ENCODE results near the gene TUB. TPM values are rescaled to one million over a fixed set of nuclear protein-coding genes. Genes with fewer than 3 reads are reported as not detected.

The TUB gene, protein sequence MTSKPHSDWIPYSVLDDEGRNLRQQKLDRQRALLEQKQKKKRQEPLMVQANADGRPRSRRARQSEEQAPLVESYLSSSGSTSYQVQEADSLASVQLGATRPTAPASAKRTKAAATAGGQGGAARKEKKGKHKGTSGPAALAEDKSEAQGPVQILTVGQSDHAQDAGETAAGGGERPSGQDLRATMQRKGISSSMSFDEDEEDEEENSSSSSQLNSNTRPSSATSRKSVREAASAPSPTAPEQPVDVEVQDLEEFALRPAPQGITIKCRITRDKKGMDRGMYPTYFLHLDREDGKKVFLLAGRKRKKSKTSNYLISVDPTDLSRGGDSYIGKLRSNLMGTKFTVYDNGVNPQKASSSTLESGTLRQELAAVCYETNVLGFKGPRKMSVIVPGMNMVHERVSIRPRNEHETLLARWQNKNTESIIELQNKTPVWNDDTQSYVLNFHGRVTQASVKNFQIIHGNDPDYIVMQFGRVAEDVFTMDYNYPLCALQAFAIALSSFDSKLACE
- total RNA-seq (ENCODE audit: insufficient read depth, low replicate concordance): 28.6 TPM

DNA sequence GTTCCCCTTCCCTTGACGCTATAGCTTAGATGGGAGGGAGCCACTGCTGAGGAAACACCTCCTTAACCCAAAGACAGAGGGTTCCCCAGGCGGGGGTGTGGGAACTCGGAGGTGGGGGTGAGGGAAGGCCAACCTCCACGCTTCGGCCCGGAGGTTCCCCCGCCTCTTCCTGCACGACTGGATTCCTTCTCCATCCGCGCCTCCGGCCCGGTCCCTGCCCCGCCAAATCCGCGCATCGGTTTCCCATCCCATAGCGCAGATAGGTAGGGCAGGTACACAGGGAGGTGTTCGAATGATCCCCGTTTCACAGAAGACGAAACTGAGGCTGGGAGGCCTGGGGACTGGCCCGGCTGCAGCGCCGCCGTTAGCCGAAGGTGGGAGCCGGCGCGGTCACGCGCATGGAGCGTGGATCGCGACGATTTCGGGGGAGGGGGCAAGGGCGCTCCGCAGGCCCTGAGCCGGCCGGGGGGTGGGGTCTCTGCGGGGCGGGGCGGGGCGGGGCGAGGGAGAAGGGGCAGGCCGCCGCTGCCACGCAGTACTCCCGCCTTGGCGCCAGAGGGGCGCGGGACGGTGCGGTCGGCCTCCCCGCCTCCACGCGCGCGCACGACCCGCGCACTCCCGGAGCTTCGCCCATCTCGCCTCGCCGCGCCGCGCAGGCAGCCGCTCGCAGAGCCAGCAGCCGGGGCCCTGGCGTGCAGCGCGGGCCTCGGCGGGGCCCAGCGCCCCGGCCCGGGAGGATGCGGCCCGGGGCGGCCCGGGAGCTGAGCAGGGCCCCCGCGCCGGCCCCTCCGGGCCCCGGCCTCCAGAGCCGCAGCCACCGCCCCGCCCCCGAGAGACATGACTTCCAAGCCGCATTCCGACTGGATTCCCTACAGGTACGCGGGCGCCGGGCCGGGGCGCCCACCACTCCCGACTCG is at the start of gene TUB:
Gene TUB (plus strand): TSS at position 538 of the 917 bp plus-strand sequence. CDS start 300 bp downstream, at position 838.
- peak; percentile 70 for DNase-seq (ENCODE audit: low spot score)

DNA sequence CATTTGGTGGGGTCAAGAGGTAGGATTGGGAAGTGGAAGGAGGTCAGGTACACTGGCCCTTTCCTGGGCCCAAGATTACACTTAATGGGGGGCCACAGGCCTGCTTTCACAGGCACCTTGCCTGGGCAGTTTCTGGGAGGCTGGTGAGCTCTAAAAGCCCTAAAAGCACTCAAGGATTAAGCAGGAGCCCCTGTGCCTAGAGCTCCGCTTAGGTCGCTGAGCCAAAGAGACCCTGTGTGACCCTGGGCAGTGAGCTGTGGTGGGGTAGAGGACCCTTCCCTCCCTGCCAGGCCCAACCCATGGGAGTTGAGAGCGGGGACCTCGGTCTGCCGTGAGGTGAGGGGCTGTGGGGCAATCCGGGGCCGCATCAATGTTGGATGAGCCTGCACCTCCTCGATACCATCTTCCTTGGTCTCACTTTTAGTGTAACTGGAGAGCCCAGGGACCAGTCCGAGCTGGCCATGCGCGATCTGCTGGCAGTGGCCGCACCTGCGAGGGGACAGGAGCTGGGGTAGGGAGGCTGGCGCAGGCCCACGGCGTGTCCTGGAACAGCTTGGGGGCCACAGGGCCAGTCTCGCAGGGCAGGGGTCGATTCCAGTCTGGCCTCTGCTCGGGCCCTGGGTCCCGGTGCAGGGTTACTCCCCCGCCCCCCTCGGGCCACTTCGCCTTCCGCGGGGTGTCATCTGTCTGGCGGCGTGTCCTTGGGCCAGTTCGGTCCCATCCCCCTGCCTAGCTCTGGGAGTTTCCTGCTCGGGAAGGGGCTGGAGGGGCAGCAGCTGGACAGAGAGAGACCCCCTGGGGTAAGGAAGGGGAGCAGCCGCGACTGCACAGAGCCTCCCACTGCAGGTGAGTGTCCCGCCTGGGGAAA is 49.5 kb upstream of the TUB start:
- DNase-seq (ENCODE audit: low spot score): no peak

GRCh38 chr11:8032122-8032521 is 48.9 kb upstream of the TUB start:
- no peak for DNase-seq (ENCODE audit: low spot score)

DNA sequence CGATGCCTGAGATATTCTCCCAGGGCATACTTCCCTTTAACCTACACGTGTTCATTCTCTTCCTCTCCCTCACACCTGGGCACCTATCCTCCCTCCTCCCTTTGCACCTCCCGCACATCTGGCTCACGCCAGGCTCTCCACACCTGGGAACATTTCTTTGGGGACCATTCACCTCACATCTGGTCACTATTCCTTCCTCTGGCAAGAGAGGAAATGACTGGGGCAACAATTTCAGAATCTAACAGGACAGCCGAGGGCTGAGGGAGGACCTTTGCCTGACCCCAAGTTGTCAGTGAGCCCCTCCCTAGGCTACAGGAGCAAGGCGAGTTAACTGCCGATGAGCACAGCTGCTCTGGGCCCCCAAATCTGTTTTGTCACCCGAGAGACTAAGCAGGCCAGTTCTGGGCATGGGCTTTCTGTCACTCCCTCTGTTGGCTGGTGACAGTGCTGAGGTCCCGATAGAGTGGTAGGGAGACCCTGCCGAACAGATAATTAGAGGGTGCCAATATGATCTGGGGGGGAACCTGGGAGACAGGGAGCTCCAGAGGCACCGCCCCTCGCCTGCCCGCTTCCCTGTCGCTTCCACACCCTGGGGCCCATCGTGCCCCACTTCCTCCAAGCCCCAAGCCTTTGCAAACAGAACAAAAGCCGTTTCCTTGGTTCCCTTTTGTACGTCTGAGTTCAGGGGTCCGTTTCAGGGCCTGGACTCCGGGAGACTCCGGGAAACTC is 48.3 kb upstream of the TUB start:
- no peak for DNase-seq (ENCODE audit: low spot score)

- DNase-seq (ENCODE audit: low spot score): peak; percentile 92
Measured at GRCh38 chr11:8033305-8034105, 47.5 kb upstream of the TUB start.

GRCh38 chr11:8034106-8034585 is 46.9 kb upstream of the TUB start:
- no peak for DNase-seq (ENCODE audit: low spot score)

DNA sequence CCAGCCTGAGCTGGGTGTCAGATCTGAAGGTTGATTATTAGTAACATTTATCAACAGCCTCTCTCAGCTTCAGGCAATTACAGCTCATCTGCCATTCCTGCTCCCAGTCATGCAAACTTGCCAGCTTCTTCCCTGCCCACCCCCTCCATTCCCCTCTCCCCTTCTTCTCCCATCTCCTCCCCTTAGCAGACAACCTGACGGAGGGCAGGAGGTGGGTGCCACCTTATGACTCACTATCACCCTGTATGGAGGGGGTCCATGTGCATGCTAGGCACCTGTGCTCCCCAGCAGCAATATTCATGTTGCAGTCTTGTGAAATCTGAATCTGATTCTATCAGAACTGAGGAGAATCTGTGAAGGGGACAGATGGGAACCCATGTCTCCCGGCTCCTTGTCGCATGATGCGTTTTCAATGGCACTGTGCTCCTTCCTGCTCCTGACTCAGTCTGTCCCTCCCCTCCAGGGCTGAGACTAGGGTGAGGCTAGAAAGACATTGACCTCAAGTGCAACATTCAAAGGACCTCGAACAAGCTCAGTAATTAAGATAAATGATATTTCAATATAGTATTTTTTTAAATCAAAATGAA is 46.3 kb upstream of the TUB start:
- DNase-seq (ENCODE audit: low spot score): no peak

DNA sequence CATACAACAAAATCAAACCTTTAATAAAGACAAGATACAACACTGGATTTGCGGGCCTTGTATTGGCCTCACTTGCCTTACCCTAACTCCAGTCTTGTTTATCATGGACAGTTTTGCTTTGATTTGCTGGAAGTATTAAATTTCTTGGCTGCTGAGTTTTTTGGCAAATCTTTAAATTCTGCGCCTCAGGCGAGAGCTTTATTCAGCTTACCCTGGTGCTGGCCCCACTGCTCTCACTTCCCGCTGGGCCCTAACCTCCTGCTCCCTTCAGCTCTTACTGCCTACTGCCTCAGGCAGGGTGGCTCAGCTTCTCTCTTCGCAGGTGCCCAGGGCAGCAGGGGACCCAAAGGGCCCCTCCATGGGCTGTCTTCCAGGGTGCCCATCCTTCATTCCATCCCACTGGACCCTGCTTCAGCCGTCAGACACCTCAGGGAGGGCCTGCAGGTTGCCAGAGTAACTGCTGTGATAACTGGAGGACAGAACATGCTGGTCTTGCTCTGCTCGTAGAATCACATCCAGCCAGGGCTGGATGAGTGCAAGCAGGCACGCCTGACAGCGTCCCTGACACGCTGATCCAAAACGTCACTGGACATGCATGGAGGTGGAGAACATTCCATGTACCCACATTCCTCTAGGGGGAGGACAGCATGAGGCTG is 45.7 kb upstream of the TUB start:
- peak; percentile 73 for DNase-seq (ENCODE audit: low spot score)

DNA sequence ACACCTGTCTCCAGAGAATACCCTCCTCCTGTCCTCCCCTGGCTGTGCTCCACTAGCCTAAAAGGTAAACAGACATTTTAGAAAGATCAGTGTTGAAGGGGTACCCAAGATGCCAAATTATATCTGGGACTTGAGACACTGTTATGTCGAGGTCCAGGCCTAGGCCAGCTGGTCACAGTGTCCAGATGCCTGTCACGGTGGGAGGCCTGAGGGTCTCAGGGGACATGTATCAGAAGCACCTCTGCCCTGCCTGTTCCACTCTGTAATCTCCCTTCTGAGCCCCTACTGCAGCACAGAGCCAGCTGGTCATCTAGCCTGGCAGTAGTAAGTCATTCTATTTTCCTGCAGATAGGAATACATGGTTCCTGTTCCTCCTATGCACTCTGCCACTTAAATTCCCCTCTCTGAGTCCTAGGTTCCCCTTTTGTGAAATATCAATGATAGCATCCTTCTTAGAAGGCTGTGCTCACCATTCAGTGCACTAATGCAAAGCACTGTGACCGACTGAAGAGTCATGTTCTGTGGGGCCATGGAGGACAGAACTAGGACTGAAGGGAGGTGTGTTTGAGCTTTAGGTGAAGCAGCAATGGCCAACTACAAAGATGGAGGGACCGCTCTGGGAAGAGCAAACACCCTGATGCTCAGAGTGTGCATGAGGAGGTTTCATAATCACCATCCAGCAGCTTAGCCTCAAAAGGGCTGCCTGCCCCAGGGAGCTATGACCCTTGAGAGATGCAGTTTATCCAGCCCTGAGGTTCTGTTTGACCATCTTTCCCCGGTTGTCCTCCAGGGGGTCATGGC is 44.8 kb upstream of the TUB start:
- no peak for DNase-seq (ENCODE audit: low spot score)

- no peak for DNase-seq (ENCODE audit: low spot score)
Measured at GRCh38 chr11:8036986-8037385, 44.0 kb upstream of the TUB start.

DNA sequence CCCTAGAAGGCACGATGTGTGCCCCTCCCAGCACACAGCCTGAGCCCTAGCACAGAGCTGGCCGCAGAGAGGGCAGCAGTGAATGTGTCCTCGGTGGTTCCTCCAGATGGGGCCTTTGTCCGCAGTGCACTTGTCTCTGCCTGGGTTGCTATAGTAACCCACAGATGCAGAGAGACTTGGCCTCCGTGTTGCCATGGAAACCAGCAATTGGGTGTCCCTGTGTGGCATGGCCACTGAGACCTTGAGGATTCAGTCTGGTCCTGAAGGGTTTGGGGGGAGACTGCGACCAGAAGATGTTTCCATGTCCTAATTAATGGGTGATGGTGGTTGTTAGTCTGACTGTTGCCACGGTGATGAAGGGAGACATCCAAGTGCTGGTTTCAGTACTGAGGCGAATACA is 42.6 kb upstream of the TUB start:
- no peak for DNase-seq (ENCODE audit: low spot score)

GRCh38 chr11:8038811-8039529 is 42.0 kb upstream of the TUB start:
- DNase-seq (ENCODE audit: low spot score): no peak

- DNase-seq (ENCODE audit: low spot score): no peak
Measured at GRCh38 chr11:8039530-8040260, 41.3 kb upstream of the TUB start.

- DNase-seq (ENCODE audit: low spot score): no peak
Measured at GRCh38 chr11:8040261-8040920, 40.6 kb upstream of the TUB start.

- DNase-seq (ENCODE audit: low spot score): no peak
Measured at GRCh38 chr11:8040921-8041285, 40.1 kb upstream of the TUB start.

DNA sequence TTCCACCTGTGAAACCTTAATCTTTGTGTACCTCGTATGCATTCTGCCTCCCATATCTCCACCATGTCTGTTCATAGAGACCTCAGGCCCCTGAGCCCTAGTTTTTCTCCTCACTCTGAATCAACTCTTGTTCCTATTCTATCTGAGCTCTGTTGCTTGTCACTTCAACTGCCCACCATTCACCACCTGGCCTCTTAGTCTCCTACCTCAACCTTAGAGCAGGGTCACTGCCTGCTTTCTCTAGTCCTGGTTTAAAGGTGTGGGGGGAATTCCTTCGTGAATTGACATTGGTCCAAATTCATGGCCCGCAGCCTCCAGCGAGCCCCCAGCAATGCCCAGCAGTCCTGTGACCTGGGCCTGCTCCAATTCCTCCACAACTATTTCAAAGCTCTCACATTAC is 39.4 kb upstream of the TUB start:
- no peak for DNase-seq (ENCODE audit: low spot score)

Data from umbilical cord (tissue), 2 donors.